Hepatocyte (in vitro differentiated cells): ENCODE data around the gene BORCS6. TPM values are rescaled to one million over a fixed set of nuclear protein-coding genes. Genes with fewer than 3 reads are reported as not detected.

ENCODE experiments used
- DNase-seq: peaks from one replicate; pipeline ENCODE4 v3.0.0-alpha.2; 2016; ENCODE audit warnings: low spot score
- H2AFZ ChIP-seq: fragments of 200-600 bp; sonication (generic); 2 replicates; pipeline ENCODE4 v1.6.0; 2016; ENCODE audit warnings: antibody characterized with exemption, mild to moderate bottlenecking
- H3K27ac ChIP-seq: fragments of 200-600 bp; sonication (generic); 2 replicates; pipeline ENCODE4 v1.5.1; 2016; ENCODE audit warnings: mild to moderate bottlenecking
- H3K27me3 ChIP-seq: fragments of 200-600 bp; sonication (generic); 2 replicates; pipeline ENCODE4 v1.6.1; 2016
- H3K36me3 ChIP-seq: fragments of 200-600 bp; sonication (generic); replicated peaks from 2 replicates; pipeline ENCODE4 v1.5.1; 2016; ENCODE audit warnings: low read depth; ENCODE audit not compliant: insufficient read depth
- H3K4me1 ChIP-seq: fragments of 200-600 bp; sonication (generic); 2 replicates; pipeline ENCODE4 v1.5.1; 2016; ENCODE audit warnings: mild to moderate bottlenecking, moderate library complexity; ENCODE audit not compliant: insufficient read depth
- H3K4me2 ChIP-seq: fragments of 200-600 bp; sonication (generic); 2 replicates; pipeline ENCODE4 v1.6.0; 2016
- H3K4me3 ChIP-seq: fragments of 200-600 bp; sonication (generic); 2 replicates; pipeline ENCODE4 v1.5.1; 2016; ENCODE audit warnings: mild to moderate bottlenecking
- H3K79me2 ChIP-seq: fragments of 200-600 bp; sonication (generic); 2 replicates; pipeline ENCODE4 v1.6.0; 2017; ENCODE audit warnings: mild to moderate bottlenecking
- H3K9me2 ChIP-seq: fragments of 200-600 bp; sonication (generic); replicated peaks from 2 replicates; pipeline ENCODE4 v1.6.0; 2017; ENCODE audit warnings: mild to moderate bottlenecking; ENCODE audit not compliant: insufficient read depth
- H3K9me3 ChIP-seq: fragments of 200-600 bp; sonication (generic); 2 replicates; pipeline ENCODE4 v1.5.1; 2016; ENCODE audit warnings: low read depth, mild to moderate bottlenecking
- H4K20me1 ChIP-seq: fragments of 200-600 bp; sonication (generic); 2 replicates; pipeline ENCODE4 v1.6.0; 2016; ENCODE audit warnings: mild to moderate bottlenecking; ENCODE audit not compliant: insufficient read depth, poor library complexity, severe bottlenecking
- EZH2 ChIP-seq: fragments of 200-600 bp; sonication (generic); IDR thresholded peaks from 2 replicates; pipeline ENCODE4 v1.6.1; 2016; ENCODE audit warnings: antibody characterized with exemption, mild to moderate bottlenecking, borderline replicate concordance
- EZH2phosphoT487 ChIP-seq: fragments of 200-600 bp; sonication (generic); IDR thresholded peaks from one replicate; pipeline ENCODE4 v1.6.1; 2018; ENCODE audit warnings: antibody characterized with exemption, mild to moderate bottlenecking, low read depth, moderate library complexity; ENCODE audit not compliant: unreplicated experiment, severe bottlenecking
- WGBS: methylation state at CpG from one replicate; pipeline ENCODE4 v1.1.6; 2016; ENCODE audit warnings: low lambda C conversion rate; ENCODE audit errors: missing lambda C conversion rate; 5-methylcytosine and 5-hydroxymethylcytosine counted together
- polyA plus RNA-seq: library from polyadenylated mRNA; unstranded; fragments of >200 nt; fragmentation: Nextera tagmentation; extraction: Ambion mirVana; gene quantifications from 2 replicates; pipeline ENCODE4 v1.2.1, GENCODE V29; 2016
- total RNA-seq: library from RNA; depleted of rRNA; stranded (reverse); fragments of >200 nt; gene quantifications from 2 replicates; pipeline ENCODE4 v1.2.3, GENCODE V29; 2014
- TF ChIP-seq, protein P1 (sequence below): fragments of 200-600 bp; sonication (generic); IDR thresholded peaks from 2 replicates; pipeline ENCODE4 v1.5.1; 2016; ENCODE audit warnings: antibody characterized with exemption, mild to moderate bottlenecking; ENCODE audit not compliant: poor library complexity

BORCS6 gene
- total and polyA plus RNA-seq, 2 experiments from 2014 or later: 9.4 to 10.2 TPM

- no peak overlapping the region for H3K4me2 ChIP-seq
- peaks cover 25% of the 10 kb centered on the region for H3K79me2 ChIP-seq
- H3K27me3 ChIP-seq: no peaks in the 10 kb centered on the region
- WGBS: 97% methylated on average over 14 of the region's 14 CpGs
- H3K4me3 ChIP-seq: no peak overlapping the region
- H3K36me3 ChIP-seq: no peaks in the 10 kb centered on the region
- H2AFZ ChIP-seq: no peak overlapping the region
- H3K9me3 ChIP-seq: no peaks in the 10 kb centered on the region
- H3K4me1 ChIP-seq: peaks cover 6% of the 10 kb centered on the region
- no peaks in the 10 kb centered on the region for H3K9me2 ChIP-seq
- peaks cover 69% of the 10 kb centered on the region for H4K20me1 ChIP-seq
- no peak for DNase-seq
- no peak overlapping the region for H3K27ac ChIP-seq
- TF ChIP-seq, protein P1, sequence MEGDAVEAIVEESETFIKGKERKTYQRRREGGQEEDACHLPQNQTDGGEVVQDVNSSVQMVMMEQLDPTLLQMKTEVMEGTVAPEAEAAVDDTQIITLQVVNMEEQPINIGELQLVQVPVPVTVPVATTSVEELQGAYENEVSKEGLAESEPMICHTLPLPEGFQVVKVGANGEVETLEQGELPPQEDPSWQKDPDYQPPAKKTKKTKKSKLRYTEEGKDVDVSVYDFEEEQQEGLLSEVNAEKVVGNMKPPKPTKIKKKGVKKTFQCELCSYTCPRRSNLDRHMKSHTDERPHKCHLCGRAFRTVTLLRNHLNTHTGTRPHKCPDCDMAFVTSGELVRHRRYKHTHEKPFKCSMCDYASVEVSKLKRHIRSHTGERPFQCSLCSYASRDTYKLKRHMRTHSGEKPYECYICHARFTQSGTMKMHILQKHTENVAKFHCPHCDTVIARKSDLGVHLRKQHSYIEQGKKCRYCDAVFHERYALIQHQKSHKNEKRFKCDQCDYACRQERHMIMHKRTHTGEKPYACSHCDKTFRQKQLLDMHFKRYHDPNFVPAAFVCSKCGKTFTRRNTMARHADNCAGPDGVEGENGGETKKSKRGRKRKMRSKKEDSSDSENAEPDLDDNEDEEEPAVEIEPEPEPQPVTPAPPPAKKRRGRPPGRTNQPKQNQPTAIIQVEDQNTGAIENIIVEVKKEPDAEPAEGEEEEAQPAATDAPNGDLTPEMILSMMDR: no peak
Observed at GRCh38 chr17:8146381-8147140, 43.4 kb downstream of the BORCS6 start.

- 98% methylated on average over 12 of the region's 12 CpGs for WGBS
- peaks cover 67% of the 10 kb centered on the region for H4K20me1 ChIP-seq
- H2AFZ ChIP-seq: no peak overlapping the region
- H3K9me2 ChIP-seq: no peaks in the 10 kb centered on the region
- H3K4me3 ChIP-seq: no peak overlapping the region
- H3K79me2 ChIP-seq: peaks cover 23% of the 10 kb centered on the region
- no peak for TF ChIP-seq EZH2phosphoT487
- TF ChIP-seq EZH2: no peak
- TF ChIP-seq, protein P1: no peak
- no peak overlapping the region for H3K4me2 ChIP-seq
- H3K27ac ChIP-seq: no peak overlapping the region
- H3K9me3 ChIP-seq: no peaks in the 10 kb centered on the region
- DNase-seq: no peak
- peaks cover 4% of the 10 kb centered on the region for H3K4me1 ChIP-seq
- H3K27me3 ChIP-seq: no peaks in the 10 kb centered on the region
- no peaks in the 10 kb centered on the region for H3K36me3 ChIP-seq
Observed at GRCh38 chr17:8145811-8146210, 44.2 kb downstream of the BORCS6 start.

DNA sequence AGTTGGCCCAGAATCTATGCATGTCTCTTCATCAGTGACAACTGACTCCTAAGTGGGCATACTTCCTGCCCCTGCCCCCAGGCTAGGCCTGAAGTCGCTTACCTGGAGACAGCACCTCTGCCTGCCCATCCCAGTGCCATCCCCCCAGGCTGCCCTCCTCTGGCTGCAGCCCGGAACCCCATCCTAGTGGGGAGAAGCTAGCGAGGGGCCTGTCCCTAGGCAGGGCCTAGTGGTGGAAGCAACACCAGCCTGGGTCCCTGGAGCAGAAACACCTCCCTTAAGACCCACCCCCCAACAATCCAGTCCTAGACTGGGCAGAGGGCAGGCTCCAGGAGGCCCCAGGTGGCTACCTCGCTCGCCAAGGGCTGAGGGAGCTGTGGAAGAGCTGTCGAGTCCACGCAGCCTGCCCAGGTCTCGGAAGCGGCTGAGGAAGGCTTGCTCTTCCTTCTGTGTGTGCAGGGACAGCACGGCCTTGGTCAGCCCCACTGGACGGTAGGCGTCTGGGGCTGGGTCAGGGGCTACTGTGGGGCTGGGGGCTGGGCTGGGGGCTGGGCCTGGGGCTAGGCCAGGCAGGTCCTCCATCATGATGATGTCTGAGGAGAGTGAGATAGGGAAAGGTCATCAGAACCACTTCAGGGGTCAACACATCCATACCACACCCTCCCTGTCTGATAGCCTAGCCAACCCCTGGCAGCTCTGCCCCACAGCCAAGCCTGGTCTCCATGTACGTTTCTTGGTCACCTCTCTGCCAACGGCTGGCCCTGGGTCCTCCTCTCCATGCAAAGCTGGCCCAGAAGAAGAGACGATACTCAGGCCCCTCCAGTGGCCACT lies 45.4 kb downstream of the BORCS6 start:
- TF ChIP-seq EZH2: no peak
- TF ChIP-seq, protein P1: no peak
- TF ChIP-seq EZH2phosphoT487: no peak
- H3K4me2 ChIP-seq: no peak overlapping the region
- H3K4me1 ChIP-seq: peaks cover 4% of the 10 kb centered on the region
- no peak overlapping the region for H2AFZ ChIP-seq
- H3K4me3 ChIP-seq: no peak overlapping the region
- H3K27ac ChIP-seq: no peak overlapping the region
- H3K36me3 ChIP-seq: no peaks in the 10 kb centered on the region
- no peak for DNase-seq
- H4K20me1 ChIP-seq: peaks cover 64% of the 10 kb centered on the region
- H3K79me2 ChIP-seq: peaks cover 11% of the 10 kb centered on the region
- no peaks in the 10 kb centered on the region for H3K9me3 ChIP-seq
- no peaks in the 10 kb centered on the region for H3K27me3 ChIP-seq
- WGBS: 95% methylated on average over 15 of the region's 15 CpGs
- no peaks in the 10 kb centered on the region for H3K9me2 ChIP-seq
